Epithelial cell of esophagus (primary cell): ENCODE measurements around the gene SDF4.
"Not testable (repeated sequence)": the region's sequence is repeated elsewhere in the genome, so short reads cannot be mapped to it uniquely, and the experiment has no call there.

ENCODE experiments used
- DNase-seq: peaks from one replicate; pipeline ENCODE4 v3.0.0; 2010; ENCODE audit warnings: low read depth
- H3K4me3 ChIP-seq: 2 replicates; pipeline ENCODE4 v1.5.1; 2011; ENCODE audit warnings: mild to moderate bottlenecking, low read length, control low read depth
- TF ChIP-seq, protein P1 (sequence below): IDR thresholded peaks from 2 replicates; pipeline ENCODE4 v1.5.1; 2011; ENCODE audit warnings: low read depth, mild to moderate bottlenecking, low read length, control low read depth, inconsistent platforms; ENCODE audit not compliant: insufficient read depth; ENCODE audit errors: missing control alignments

The SDF4 gene

DNA sequence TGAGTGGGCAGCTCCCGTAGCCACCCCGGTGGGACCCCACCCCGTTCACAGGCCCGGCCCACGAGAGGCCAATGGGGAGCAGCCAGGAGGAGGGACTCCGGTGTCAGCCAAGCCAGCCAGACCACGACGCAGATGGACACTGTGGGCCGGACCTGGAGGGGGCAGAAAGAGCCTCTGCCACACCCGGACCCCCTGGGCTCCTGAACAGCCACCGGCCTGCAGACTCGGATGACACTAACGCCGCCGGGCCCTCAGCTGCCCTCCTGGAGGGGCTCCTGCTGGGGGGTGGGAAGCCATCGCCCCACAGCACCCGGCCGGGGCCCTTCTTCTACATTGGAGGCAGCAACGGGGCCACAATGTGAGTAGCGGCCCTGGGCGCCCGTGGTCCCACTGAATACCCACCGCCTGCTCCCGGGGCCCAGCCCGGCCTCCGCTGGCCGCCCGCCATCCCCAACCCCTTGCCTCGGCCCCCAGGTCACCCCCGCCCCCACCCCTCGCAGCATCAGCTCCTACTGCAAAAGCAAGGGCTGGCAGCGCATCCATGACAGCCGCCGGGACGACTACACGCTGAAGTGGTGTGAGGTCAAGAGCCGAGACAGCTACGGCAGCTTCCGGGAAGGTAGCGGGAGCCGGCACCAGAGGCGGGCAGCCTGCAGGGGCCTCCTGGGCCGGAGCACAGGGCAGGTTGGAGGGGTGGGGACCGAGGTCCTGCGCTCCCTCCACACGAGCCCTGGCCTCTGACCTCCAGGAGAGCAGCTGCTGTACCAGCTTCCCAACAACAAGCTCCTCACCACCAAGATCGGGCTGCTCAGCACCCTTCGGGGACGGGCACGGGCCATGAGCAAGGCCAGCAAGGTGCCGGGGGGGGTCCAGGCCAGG is 51.6 kb downstream of the SDF4 start:
- TF ChIP-seq, protein P1, sequence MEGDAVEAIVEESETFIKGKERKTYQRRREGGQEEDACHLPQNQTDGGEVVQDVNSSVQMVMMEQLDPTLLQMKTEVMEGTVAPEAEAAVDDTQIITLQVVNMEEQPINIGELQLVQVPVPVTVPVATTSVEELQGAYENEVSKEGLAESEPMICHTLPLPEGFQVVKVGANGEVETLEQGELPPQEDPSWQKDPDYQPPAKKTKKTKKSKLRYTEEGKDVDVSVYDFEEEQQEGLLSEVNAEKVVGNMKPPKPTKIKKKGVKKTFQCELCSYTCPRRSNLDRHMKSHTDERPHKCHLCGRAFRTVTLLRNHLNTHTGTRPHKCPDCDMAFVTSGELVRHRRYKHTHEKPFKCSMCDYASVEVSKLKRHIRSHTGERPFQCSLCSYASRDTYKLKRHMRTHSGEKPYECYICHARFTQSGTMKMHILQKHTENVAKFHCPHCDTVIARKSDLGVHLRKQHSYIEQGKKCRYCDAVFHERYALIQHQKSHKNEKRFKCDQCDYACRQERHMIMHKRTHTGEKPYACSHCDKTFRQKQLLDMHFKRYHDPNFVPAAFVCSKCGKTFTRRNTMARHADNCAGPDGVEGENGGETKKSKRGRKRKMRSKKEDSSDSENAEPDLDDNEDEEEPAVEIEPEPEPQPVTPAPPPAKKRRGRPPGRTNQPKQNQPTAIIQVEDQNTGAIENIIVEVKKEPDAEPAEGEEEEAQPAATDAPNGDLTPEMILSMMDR = no peak
- no peak overlapping the region for H3K4me3 ChIP-seq
- DNase-seq = no peak

DNA sequence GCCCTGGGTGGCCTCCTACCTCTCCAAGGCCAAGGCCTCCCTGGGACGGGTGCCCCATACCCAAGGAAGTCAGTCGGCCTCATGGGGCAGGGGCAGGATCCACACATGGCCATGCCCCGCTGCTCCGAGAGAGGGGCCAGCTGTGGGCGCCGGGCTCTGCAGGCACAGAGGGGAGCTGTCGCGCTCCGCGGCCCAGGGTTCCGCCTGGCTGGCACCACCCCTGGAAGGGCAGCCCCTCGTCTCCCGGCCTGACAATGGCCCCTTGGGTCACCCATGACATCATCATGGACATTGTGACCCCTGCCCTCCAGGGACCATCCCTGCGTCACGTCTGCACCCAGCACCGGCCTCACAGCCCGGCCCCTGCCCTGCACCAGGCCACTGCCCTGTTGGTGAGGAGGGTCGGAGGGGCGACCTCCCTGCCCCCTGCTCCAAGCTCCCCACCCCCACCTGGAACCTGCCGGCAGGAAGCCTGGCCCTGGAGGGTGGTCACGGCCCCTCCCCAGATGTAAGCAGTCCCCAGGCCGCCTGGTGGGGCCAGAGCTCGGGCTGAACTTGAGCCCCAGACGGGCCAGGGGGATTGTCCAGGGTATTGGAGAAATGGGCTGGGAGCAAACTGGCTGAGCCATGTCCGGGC is 52.3 kb downstream of the SDF4 start:
- TF ChIP-seq, protein P1 = no peak
- no peak for DNase-seq
- H3K4me3 ChIP-seq = no peak overlapping the region

DNA sequence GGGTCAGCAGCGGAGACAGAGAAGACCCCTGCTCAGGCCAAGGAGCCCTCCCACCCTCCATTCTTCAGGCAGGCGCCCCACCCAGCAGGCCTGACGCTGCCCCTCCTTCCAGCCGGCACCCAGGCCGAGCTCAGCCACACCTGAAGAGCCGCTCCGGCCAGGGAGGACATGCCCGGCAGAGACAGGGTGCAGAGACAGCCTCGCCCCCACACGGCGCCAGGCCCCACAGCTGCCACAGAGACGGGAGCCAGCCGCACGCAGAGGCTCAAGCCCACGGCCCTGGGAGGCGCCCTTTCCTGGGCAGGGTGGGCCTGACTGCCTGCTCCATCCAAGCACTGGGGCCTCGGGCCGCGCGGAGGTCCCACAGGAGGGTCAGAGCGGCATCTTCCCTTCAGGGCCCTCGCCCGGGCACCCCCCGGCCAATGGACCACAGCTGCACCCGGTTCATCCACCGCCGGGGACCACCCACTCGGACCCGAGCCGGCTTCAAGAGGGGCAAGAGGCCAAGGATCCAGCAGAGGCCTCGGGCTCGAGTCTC is 52.9 kb downstream of the SDF4 start:
- no peak overlapping the region for H3K4me3 ChIP-seq
- TF ChIP-seq, protein P1 = no peak
- DNase-seq = no peak

DNA sequence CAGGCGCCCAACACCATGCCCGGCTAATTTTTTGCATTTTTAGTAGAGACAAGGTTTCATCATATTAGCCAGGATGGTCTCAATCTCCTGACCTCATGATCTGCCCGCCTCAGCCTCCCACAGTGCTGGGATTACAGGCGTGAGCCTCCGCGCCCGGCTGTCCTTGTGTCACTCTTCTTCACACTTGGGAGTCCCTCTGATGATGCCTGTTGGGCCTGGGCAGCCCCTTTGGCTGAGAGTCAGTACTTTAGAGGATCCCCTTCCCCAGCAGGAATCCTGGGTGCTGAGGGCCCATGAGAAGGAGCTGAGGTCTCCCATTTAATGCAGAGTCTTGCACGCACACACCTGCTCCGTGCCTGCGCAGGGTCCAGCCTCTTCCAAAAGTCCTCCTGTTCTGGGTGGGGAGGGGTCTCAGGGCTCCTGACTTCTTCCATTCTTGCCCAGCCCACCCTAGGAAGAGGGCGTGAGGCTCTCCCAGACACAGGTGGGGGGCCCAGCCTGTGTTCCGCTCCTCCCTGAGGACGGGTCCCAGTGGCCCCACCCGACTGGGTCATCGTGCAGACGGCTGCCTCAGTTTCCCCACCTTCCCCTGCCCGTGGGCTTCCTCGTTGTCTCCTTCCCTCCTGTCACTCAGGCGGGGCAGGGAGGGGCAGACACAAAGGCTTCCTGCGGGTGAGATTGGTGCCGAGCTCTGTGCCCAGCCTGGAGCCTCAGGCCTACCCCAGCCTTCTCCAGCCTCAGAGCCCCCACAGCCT is 54.2 kb downstream of the SDF4 start:
- TF ChIP-seq, protein P1 = no peak
- H3K4me3 ChIP-seq = no peak overlapping the region
- no peak for DNase-seq

DNA sequence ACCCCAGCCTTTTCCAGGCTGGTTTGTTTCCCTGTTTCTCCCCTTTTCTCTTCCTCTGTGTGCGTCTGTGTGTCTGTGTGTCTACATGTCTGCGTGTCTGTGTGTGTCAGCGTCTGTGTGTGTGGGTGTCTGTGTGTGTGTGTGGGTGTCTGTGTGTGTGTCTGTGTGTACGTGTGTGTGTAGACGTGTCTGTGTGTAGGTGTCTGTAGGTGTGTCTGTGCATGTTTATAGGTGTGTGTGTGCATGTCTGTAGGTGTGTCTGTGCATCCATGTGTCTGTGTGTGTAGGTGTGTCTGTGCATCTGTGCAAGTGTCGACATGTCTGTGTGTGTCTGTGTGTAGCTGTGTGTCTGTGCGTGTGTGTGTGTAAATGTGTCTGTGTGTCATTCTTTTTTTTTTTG is 54.9 kb downstream of the SDF4 start:
- no peak overlapping the region for H3K4me3 ChIP-seq
- no peak for DNase-seq
- TF ChIP-seq, protein P1 = no peak

DNA sequence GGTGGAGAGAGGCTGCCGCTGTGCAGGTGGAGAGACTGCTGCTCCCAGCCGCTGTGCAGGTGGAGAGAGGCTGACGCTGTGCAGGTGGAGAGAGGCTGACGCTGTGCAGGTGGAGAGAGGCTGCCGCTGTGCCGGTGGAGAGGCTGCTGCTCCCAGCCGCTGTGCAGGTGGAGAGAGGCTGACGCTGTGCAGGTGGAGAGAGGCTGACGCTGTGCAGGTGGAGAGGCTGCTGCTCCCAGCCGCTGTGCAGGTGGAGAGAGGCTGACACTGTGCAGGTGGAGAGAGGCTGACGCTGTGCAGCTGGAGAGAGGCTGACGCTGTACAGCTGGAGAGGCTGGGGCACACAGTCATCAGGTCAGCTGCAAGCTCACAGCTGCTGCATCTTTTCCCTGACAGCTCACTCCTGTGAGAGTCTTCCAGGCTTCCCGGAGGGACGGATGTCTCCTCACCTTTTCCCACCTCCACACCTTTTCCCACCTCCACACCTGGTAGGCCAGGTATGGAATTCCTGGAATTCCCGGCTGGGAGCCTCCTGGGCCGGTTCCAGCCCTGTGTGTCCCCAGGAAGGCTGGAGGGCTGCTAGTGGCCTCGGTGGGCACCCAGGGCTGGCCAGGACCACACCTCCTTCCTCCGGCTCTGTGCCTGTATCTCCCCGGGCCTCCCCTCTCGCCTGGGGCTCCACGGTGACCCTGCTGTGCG is 55.6 kb downstream of the SDF4 start:
- peak; percentile 76 for DNase-seq
- H3K4me3 ChIP-seq = not testable (repeated sequence)
